GM12872 (cell line): Measurements from ENCODE around the gene SPOP.

Experiments used
- CTCF ChIP-seq: IDR thresholded peaks from 3 replicates; pipeline ENCODE4 v1.5.1; 2011; ENCODE audit warnings: low read depth, mild to moderate bottlenecking, low read length, moderate library complexity; ENCODE audit not compliant: insufficient read depth

The SPOP gene

GRCh38 chr17:49603720-49604119 lies 74.2 kb downstream of the SPOP start:
- no peak for TF ChIP-seq CTCF

- no peak for TF ChIP-seq CTCF
These were observed 74.7 kb downstream of the SPOP start for GRCh38 chr17:49603238-49603637.

DNA sequence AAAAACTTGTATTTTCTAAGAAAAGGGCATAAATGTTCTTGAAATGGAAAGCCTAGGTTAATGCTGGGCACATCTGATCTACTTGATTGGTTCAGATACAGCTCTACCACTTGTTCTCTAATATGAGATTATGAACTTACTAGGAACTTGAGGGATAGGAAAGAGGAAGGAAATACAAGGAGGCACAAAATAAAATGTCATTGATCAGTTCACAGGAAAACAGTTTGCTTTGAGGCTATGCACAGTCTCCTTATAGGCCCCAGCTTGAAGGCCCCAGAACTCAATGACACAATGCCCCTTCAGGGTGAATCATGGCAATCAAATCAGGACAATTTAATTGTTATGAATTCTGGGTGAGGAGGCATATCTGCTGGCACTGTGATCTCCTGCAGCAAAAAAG lies 75.1 kb downstream of the SPOP start:
- TF ChIP-seq CTCF, result no peak

GRCh38 chr17:49600949-49601348 lies 76.9 kb downstream of the SPOP start:
- TF ChIP-seq CTCF, result no peak

DNA sequence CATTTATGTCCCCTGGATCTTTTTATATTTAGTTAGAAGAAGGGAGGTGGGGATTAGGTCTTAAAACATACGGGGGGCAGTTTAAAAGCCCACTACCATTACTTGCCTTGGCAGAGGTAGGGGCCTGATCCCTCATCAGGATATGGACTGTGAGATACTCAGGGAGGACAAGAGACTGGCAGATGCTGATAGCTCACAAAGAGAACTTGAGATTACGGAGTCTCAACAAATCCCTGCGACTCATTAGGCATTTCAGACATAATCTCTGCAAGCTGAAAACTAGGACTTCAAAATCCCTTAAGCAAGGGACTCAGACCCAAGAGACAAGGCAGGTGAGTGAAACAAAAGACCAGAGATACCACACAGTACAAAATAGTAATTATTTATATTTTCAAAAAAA lies 79.0 kb downstream of the SPOP start:
- TF ChIP-seq CTCF, result no peak

GRCh38 chr17:49597928-49598655 lies 79.8 kb downstream of the SPOP start:
- TF ChIP-seq CTCF, result no peak

- TF ChIP-seq CTCF, result no peak
These were observed 80.5 kb downstream of the SPOP start for GRCh38 chr17:49597436-49597835.
